HepG2 (cell line): ENCODE measurements around the gene IST1. TPM values are rescaled to one million over a fixed set of nuclear protein-coding genes. Genes with fewer than 3 reads are reported as not detected.

Source experiments
- CREB3 ChIP-seq: sonication (generic); formaldehyde crosslinking; IDR thresholded peaks from 2 replicates; pipeline ENCODE4 v1.5.0; 2020; ENCODE audit warnings: missing genetic modification reagents
- CREBL2 ChIP-seq: sonication (generic); formaldehyde crosslinking; IDR thresholded peaks from 2 replicates; pipeline ENCODE4 v1.8.1; 2023; ENCODE audit warnings: missing genetic modification reagents, mild to moderate bottlenecking, borderline replicate concordance
- ZHX1 ChIP-seq: sonication (generic); formaldehyde crosslinking; IDR thresholded peaks from 2 replicates; pipeline ENCODE4 v1.8.1; 2022; ENCODE audit warnings: low read depth, mild to moderate bottlenecking, missing genetic modification reagents
- ZNF674 ChIP-seq: sonication (generic); formaldehyde crosslinking; IDR thresholded peaks from 2 replicates; pipeline ENCODE4 v1.5.0; 2020; ENCODE audit warnings: low read depth, mild to moderate bottlenecking, missing genetic modification reagents
- ZNF687 ChIP-seq: sonication (generic); formaldehyde crosslinking; IDR thresholded peaks from 2 replicates; pipeline ENCODE4 v1.5.1; 2020; ENCODE audit warnings: mild to moderate bottlenecking, missing genetic modification reagents, moderate library complexity
- ZNF766 ChIP-seq: sonication (generic); formaldehyde crosslinking; IDR thresholded peaks from 2 replicates; pipeline ENCODE4 v1.5.0; 2020; ENCODE audit warnings: missing genetic modification reagents, borderline replicate concordance
- ZNF839 ChIP-seq: sonication (generic); formaldehyde crosslinking; IDR thresholded peaks from 2 replicates; pipeline ENCODE4 v1.4.0; 2020; ENCODE audit warnings: missing genetic modification reagents, mild to moderate bottlenecking, borderline replicate concordance
- polyA plus RNA-seq, 8 experiments: library from polyadenylated mRNA; depleted of rRNA in 3 of 8; stranded (reverse) in 7 of 8; unstranded in 1 of 8; fragments of >200 nt; fragmentation: Illumina TruSeq in 4 of 8; extraction: Trizol in 4 of 8; gene quantifications; 2 replicates each; pipeline versions ENCODE4 v1.2.1 to v1.2.3, GENCODE V29; 2011 to 2016; ENCODE audit warnings: low read depth in 4 of 8, missing spikeins in 1 of 8, mixed read lengths in 1 of 8; ENCODE audit not compliant: insufficient read depth in 1 of 8
- total RNA-seq, 5 experiments: library from RNA; depleted of rRNA; stranded (reverse); fragments of >200 nt; fragmentation: Illumina TruSeq; extraction: Trizol; gene quantifications; 2 replicates each; pipeline ENCODE4 v1.2.3, GENCODE V29; 2016; ENCODE audit warnings: low read depth in 1 of 5
- TF ChIP-seq, protein P1 (sequence below): sonication (generic); formaldehyde crosslinking; IDR thresholded peaks from 2 replicates; pipeline ENCODE4 v1.4.0; 2020; ENCODE audit warnings: missing genetic modification reagents
- TF ChIP-seq, protein P2 (sequence below): IDR thresholded peaks from 2 replicates; pipeline ENCODE4 v1.6.1; 2016; ENCODE audit warnings: missing biosample characterization, missing genetic modification reagents, low read depth
- TF ChIP-seq, protein P3 (sequence below): sonication (generic); formaldehyde crosslinking; IDR thresholded peaks from 2 replicates; pipeline ENCODE4 v1.4.0; 2020; ENCODE audit warnings: missing genetic modification reagents, mild to moderate bottlenecking, borderline replicate concordance

The IST1 gene
- total and polyA plus RNA-seq, 2 of the 13 experiments (the other 11 are each of a cell fraction or from before 2014, with no cell fraction given): 346 to 415 TPM

- TF ChIP-seq CREB3 (0 out of 2 replicates have a peak, but pooled peaks have one; percentile 45), ZNF766 (CRISPR knock-in tag) (peak; percentile 45; the same call in 1 of the 2 replicates), ZNF687 (CRISPR knock-in tag) (peak; percentile 75), ZNF674 (no peak), ZNF839 (CRISPR knock-in tag) (no peak), ZHX1 (CRISPR knock-in tag) (peak; percentile 84), CREBL2 (CRISPR knock-in tag) (no peak)
- TF ChIP-seq, protein P1, sequence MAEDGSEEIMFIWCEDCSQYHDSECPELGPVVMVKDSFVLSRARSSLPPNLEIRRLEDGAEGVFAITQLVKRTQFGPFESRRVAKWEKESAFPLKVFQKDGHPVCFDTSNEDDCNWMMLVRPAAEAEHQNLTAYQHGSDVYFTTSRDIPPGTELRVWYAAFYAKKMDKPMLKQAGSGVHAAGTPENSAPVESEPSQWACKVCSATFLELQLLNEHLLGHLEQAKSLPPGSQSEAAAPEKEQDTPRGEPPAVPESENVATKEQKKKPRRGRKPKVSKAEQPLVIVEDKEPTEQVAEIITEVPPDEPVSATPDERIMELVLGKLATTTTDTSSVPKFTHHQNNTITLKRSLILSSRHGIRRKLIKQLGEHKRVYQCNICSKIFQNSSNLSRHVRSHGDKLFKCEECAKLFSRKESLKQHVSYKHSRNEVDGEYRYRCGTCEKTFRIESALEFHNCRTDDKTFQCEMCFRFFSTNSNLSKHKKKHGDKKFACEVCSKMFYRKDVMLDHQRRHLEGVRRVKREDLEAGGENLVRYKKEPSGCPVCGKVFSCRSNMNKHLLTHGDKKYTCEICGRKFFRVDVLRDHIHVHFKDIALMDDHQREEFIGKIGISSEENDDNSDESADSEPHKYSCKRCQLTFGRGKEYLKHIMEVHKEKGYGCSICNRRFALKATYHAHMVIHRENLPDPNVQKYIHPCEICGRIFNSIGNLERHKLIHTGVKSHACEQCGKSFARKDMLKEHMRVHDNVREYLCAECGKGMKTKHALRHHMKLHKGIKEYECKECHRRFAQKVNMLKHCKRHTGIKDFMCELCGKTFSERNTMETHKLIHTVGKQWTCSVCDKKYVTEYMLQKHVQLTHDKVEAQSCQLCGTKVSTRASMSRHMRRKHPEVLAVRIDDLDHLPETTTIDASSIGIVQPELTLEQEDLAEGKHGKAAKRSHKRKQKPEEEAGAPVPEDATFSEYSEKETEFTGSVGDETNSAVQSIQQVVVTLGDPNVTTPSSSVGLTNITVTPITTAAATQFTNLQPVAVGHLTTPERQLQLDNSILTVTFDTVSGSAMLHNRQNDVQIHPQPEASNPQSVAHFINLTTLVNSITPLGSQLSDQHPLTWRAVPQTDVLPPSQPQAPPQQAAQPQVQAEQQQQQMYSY (CRISPR knock-in tag): no peak
- TF ChIP-seq, protein P2, sequence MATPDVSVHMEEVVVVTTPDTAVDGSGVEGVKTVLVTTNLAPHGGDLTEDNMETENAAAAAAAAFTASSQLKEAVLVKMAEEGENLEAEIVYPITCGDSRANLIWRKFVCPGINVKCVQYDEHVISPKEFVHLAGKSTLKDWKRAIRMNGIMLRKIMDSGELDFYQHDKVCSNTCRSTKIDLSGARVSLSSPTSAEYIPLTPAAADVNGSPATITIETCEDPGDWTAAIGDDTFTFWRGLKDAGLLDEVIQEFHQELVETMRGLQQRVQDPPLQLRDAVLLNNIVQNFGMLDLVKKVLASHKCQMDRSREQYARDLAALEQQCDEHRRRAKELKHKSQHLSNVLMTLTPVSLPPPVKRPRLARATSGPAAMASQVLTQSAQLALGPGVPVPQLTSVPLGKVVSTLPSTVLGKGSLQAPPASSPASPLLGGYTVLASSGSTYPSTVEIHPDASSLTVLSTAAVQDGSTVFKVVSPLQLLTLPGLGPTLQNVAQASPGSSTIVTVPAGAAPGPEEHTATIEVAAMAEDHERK: no peak
- TF ChIP-seq, protein P3, sequence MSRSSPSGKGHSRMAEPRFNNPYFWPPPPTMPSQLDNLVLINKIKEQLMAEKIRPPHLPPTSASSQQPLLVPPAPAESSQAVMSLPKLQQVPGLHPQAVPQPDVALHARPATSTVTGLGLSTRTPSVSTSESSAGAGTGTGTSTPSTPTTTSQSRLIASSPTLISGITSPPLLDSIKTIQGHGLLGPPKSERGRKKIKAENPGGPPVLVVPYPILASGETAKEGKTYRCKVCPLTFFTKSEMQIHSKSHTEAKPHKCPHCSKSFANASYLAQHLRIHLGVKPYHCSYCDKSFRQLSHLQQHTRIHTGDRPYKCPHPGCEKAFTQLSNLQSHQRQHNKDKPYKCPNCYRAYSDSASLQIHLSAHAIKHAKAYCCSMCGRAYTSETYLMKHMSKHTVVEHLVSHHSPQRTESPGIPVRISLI: no peak
These were observed 11.3 kb upstream of the IST1 start, which contains the start of gene ZNF821 (continued) for GRCh38 chr16:71883849-71884638.
